ENCODE results near the gene ARID5B. TPM values are rescaled to one million over a fixed set of nuclear protein-coding genes. Genes with fewer than 3 reads are reported as not detected.

Gene ARID5B
- total RNA-seq, 1 experiment from 2014 or later = 2.3 TPM

- no peaks in the 10 kb centered on the region for H3K9me3 Mint-ChIP-seq
- no peak overlapping the region for H3K4me3 Mint-ChIP-seq
- ChIA-PET CTCF (no interaction called here), POLR2A (no interaction called here)
- ATAC-seq (no peak), DNase-seq (ENCODE audit: low spot score) (no peak)
- no peak overlapping the region for H3K27ac Mint-ChIP-seq
- H3K27me3 Mint-ChIP-seq (ENCODE audit: low read depth) = no peaks in the 10 kb centered on the region
- no peaks in the 10 kb centered on the region for H3K36me3 Mint-ChIP-seq
- no peak for TF ChIP-seq ZNF317 (CRISPR knock-in tag; IDR thresholded peaks at IDR 0.05; ENCODE audit: borderline replicate concordance, low read depth)
- TF ChIP-seq PRDM15 (CRISPR knock-in tag; IDR thresholded peaks at IDR 0.05) = no peak
- TF ChIP-seq FOXP1 (CRISPR knock-in tag; IDR thresholded peaks at IDR 0.05; ENCODE audit: borderline replicate concordance) = no peak
- TF ChIP-seq, protein P1, sequence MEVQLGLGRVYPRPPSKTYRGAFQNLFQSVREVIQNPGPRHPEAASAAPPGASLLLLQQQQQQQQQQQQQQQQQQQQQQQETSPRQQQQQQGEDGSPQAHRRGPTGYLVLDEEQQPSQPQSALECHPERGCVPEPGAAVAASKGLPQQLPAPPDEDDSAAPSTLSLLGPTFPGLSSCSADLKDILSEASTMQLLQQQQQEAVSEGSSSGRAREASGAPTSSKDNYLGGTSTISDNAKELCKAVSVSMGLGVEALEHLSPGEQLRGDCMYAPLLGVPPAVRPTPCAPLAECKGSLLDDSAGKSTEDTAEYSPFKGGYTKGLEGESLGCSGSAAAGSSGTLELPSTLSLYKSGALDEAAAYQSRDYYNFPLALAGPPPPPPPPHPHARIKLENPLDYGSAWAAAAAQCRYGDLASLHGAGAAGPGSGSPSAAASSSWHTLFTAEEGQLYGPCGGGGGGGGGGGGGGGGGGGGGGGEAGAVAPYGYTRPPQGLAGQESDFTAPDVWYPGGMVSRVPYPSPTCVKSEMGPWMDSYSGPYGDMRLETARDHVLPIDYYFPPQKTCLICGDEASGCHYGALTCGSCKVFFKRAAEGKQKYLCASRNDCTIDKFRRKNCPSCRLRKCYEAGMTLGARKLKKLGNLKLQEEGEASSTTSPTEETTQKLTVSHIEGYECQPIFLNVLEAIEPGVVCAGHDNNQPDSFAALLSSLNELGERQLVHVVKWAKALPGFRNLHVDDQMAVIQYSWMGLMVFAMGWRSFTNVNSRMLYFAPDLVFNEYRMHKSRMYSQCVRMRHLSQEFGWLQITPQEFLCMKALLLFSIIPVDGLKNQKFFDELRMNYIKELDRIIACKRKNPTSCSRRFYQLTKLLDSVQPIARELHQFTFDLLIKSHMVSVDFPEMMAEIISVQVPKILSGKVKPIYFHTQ (CRISPR knock-in tag; IDR thresholded peaks at IDR 0.05) = no peak
- no peak for TF ChIP-seq NR1H2 (CRISPR knock-in tag; IDR thresholded peaks at IDR 0.05)
- TF ChIP-seq, protein P2, sequence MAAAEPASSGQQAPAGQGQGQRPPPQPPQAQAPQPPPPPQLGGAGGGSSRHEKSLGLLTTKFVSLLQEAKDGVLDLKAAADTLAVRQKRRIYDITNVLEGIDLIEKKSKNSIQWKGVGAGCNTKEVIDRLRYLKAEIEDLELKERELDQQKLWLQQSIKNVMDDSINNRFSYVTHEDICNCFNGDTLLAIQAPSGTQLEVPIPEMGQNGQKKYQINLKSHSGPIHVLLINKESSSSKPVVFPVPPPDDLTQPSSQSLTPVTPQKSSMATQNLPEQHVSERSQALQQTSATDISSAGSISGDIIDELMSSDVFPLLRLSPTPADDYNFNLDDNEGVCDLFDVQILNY (CRISPR knock-in tag; IDR thresholded peaks at IDR 0.05) = no peak
- no peak for TF ChIP-seq MLX (CRISPR knock-in tag; IDR thresholded peaks at IDR 0.05)
- no peak for TF ChIP-seq JAZF1 (CRISPR knock-in tag; IDR thresholded peaks at IDR 0.05)
- no peak for TF ChIP-seq CREM (CRISPR knock-in tag; IDR thresholded peaks at IDR 0.05)
- H3K4me1 Mint-ChIP-seq = no peaks in the 10 kb centered on the region
Observed at GRCh38 chr10:62063795-62064472, 162.4 kb downstream of the ARID5B start.

DNA sequence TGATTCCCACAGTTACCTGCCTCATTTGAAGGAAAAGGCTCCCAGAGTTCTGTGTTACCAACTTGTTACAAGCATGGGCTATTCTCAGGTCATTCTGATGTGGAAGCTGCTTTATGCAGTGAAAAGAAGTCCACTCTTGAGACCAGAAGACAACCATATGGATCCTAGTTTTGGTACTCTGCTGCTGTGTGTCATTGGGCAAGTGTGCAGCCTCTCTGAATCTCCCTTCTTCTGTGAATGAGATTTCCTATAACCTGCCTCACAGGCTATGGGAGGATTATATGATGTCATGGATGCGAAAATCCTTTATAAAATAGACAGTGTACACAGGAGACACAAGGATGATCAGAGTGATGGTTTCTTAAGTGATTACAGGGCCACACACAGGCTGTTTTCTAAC is 166.1 kb downstream of the ARID5B start:
- CTCF ChIA-PET = no interaction called here
- H3K4me1 Mint-ChIP-seq = peaks cover 22% of the 10 kb centered on the region
- no peak overlapping the region for H3K4me3 Mint-ChIP-seq
- no peaks in the 10 kb centered on the region for H3K27me3 Mint-ChIP-seq (ENCODE audit: low read depth)
- H3K9me3 Mint-ChIP-seq = no peaks in the 10 kb centered on the region
- H3K36me3 Mint-ChIP-seq = no peaks in the 10 kb centered on the region
- POLR2A ChIA-PET = no interaction called here
- H3K27ac Mint-ChIP-seq = no peak overlapping the region
- DNase-seq (ENCODE audit: low spot score) (no peak), ATAC-seq (no peak)
- no peak for TF ChIP-seq SP1 (CRISPR knock-in tag; conservative IDR thresholded peaks at IDR 0.05)
- TF ChIP-seq, protein P3, sequence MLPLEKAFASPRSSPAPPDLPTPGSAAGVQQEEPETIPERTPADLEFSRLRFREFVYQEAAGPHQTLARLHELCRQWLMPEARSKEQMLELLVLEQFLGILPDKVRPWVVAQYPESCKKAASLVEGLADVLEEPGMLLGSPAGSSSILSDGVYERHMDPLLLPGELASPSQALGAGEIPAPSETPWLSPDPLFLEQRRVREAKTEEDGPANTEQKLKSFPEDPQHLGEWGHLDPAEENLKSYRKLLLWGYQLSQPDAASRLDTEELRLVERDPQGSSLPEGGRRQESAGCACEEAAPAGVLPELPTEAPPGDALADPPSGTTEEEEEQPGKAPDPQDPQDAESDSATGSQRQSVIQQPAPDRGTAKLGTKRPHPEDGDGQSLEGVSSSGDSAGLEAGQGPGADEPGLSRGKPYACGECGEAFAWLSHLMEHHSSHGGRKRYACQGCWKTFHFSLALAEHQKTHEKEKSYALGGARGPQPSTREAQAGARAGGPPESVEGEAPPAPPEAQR (CRISPR knock-in tag; IDR thresholded peaks at IDR 0.05) = no peak
- TF ChIP-seq ZNF232 (CRISPR knock-in tag; IDR thresholded peaks at IDR 0.05) = no peak
- TF ChIP-seq OVOL2 (CRISPR knock-in tag; IDR thresholded peaks at IDR 0.05; ENCODE audit: borderline replicate concordance) = no peak
- no peak for TF ChIP-seq RELA (CRISPR knock-in tag; IDR thresholded peaks at IDR 0.05; ENCODE audit: borderline replicate concordance)
- TF ChIP-seq, protein P4, sequence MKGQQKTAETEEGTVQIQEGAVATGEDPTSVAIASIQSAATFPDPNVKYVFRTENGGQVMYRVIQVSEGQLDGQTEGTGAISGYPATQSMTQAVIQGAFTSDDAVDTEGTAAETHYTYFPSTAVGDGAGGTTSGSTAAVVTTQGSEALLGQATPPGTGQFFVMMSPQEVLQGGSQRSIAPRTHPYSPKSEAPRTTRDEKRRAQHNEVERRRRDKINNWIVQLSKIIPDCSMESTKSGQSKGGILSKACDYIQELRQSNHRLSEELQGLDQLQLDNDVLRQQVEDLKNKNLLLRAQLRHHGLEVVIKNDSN (CRISPR knock-in tag; IDR thresholded peaks at IDR 0.05) = no peak
- no peak for TF ChIP-seq ZBTB21 (CRISPR knock-in tag; IDR thresholded peaks at IDR 0.05; ENCODE audit: borderline replicate concordance)
- no peak for TF ChIP-seq SMAD3 (CRISPR knock-in tag; IDR thresholded peaks at IDR 0.05; ENCODE audit: borderline replicate concordance)
- TF ChIP-seq TEAD4 (CRISPR knock-in tag; IDR thresholded peaks at IDR 0.05) = no peak
- no peak for TF ChIP-seq MYBL2 (CRISPR knock-in tag; IDR thresholded peaks at IDR 0.05)
- no peak for TF ChIP-seq ZBTB43 (CRISPR knock-in tag; IDR thresholded peaks at IDR 0.05)
- TF ChIP-seq NR2C2 (CRISPR knock-in tag; IDR thresholded peaks at IDR 0.05) = no peak
- TF ChIP-seq GRHL2 (CRISPR knock-in tag; IDR thresholded peaks at IDR 0.05; ENCODE audit: insufficient replicate concordance, severe bottlenecking) = no peak
- TF ChIP-seq MLX (CRISPR knock-in tag; IDR thresholded peaks at IDR 0.05) = no peak

Data from WTC11 (cell line).